T-helper 2 cell treated with Interferon-gamma antibody and Interleukin-4, amounts not matched to agents 5 μg/mL and 100 μg/mL, for 36 hours (primary cell): ENCODE data around the gene E2F4.
A peak's percentile ranks its signal among the peaks of the same experiment; 100 is the strongest.

Source experiments
- DNase-seq: peaks from one replicate; pipeline ENCODE4 v3.0.0; 2021; ENCODE audit warnings: low spot score
- H3K27ac Mint-ChIP-seq: one replicate; pipeline ENCODE4 v1.8.0; 2021; ENCODE audit warnings: mild to moderate bottlenecking, mixed read lengths
- H3K27me3 Mint-ChIP-seq: one replicate; pipeline ENCODE4 v1.8.0; 2021; ENCODE audit warnings: low read depth, mixed read lengths
- H3K36me3 Mint-ChIP-seq: one replicate; pipeline ENCODE4 v1.8.0; 2021; ENCODE audit warnings: low read depth, mixed read lengths
- H3K4me1 Mint-ChIP-seq: one replicate; pipeline ENCODE4 v1.8.0; 2021; ENCODE audit warnings: low read depth, mixed read lengths
- H3K4me3 Mint-ChIP-seq: one replicate; pipeline ENCODE4 v1.8.0; 2022; ENCODE audit warnings: mild to moderate bottlenecking, moderate library complexity, mixed read lengths
- H3K9me3 Mint-ChIP-seq: one replicate; pipeline ENCODE4 v1.8.0; 2021; ENCODE audit warnings: mixed read lengths

The E2F4 gene

GRCh38 chr16:67210069-67210937 lies 18.3 kb downstream of the E2F4 start:
- no peak overlapping the region for H3K4me3 Mint-ChIP-seq
- H3K27ac Mint-ChIP-seq: no peak overlapping the region
- H3K4me1 Mint-ChIP-seq: no peaks in the 10 kb centered on the region
- H3K27me3 Mint-ChIP-seq: no peaks in the 10 kb centered on the region
- H3K36me3 Mint-ChIP-seq: no peaks in the 10 kb centered on the region
- H3K9me3 Mint-ChIP-seq: no peaks in the 10 kb centered on the region
- no peak for DNase-seq

GRCh38 chr16:67211674-67212073 lies 19.7 kb downstream of the E2F4 start:
- H3K4me3 Mint-ChIP-seq: no peak overlapping the region
- H3K36me3 Mint-ChIP-seq: no peaks in the 10 kb centered on the region
- no peaks in the 10 kb centered on the region for H3K4me1 Mint-ChIP-seq
- H3K9me3 Mint-ChIP-seq: no peaks in the 10 kb centered on the region
- DNase-seq: no peak
- H3K27ac Mint-ChIP-seq: no peak overlapping the region
- H3K27me3 Mint-ChIP-seq: no peaks in the 10 kb centered on the region

GRCh38 chr16:67212766-67213165 lies 20.8 kb downstream of the E2F4 start:
- no peak overlapping the region for H3K4me3 Mint-ChIP-seq
- no peaks in the 10 kb centered on the region for H3K36me3 Mint-ChIP-seq
- no peak for DNase-seq
- no peak overlapping the region for H3K27ac Mint-ChIP-seq
- no peaks in the 10 kb centered on the region for H3K9me3 Mint-ChIP-seq
- no peaks in the 10 kb centered on the region for H3K4me1 Mint-ChIP-seq
- no peaks in the 10 kb centered on the region for H3K27me3 Mint-ChIP-seq

- no peaks in the 10 kb centered on the region for H3K9me3 Mint-ChIP-seq
- DNase-seq: no peak
- H3K27me3 Mint-ChIP-seq: no peaks in the 10 kb centered on the region
- H3K4me3 Mint-ChIP-seq: no peak overlapping the region
- H3K36me3 Mint-ChIP-seq: no peaks in the 10 kb centered on the region
- no peaks in the 10 kb centered on the region for H3K4me1 Mint-ChIP-seq
- H3K27ac Mint-ChIP-seq: no peak overlapping the region
These were observed 21.5 kb downstream of the E2F4 start for GRCh38 chr16:67213197-67214019.

- Mint-ChIP-seq H3K27ac (no peak overlapping the region), H3K4me3 (no peak overlapping the region), H3K36me3 (no peaks in the 10 kb centered on the region), H3K27me3 (no peaks in the 10 kb centered on the region), H3K4me1 (no peaks in the 10 kb centered on the region), H3K9me3 (no peaks in the 10 kb centered on the region)
- no peak for DNase-seq
These were observed 23.8 kb downstream of the E2F4 start for GRCh38 chr16:67215706-67216105.

- Mint-ChIP-seq H3K27me3 (no peaks in the 10 kb centered on the region), H3K36me3 (no peaks in the 10 kb centered on the region), H3K27ac (no peak overlapping the region), H3K9me3 (no peaks in the 10 kb centered on the region), H3K4me3 (no peak overlapping the region), H3K4me1 (no peaks in the 10 kb centered on the region)
- no peak for DNase-seq
These were observed 24.9 kb downstream of the E2F4 start for GRCh38 chr16:67216612-67217490.

GRCh38 chr16:67223992-67224391 lies 32.0 kb downstream of the E2F4 start:
- Mint-ChIP-seq H3K36me3 (peaks cover 12% of the 10 kb centered on the region), H3K4me3 (peak overlapping the region; percentile 22), H3K27ac (peak overlapping the region; percentile 19), H3K9me3 (no peaks in the 10 kb centered on the region), H3K4me1 (peaks cover 42% of the 10 kb centered on the region), H3K27me3 (no peaks in the 10 kb centered on the region)
- no peak for DNase-seq

- DNase-seq: no peak
- Mint-ChIP-seq H3K4me3 (peak overlapping the region; percentile 99), H3K27me3 (no peaks in the 10 kb centered on the region), H3K9me3 (no peaks in the 10 kb centered on the region), H3K27ac (peak overlapping the region; percentile 98), H3K36me3 (peaks cover 23% of the 10 kb centered on the region), H3K4me1 (peaks cover 42% of the 10 kb centered on the region)
These were observed 34.4 kb downstream of the E2F4 start for GRCh38 chr16:67226295-67226803.

GRCh38 chr16:67226804-67227566 lies 35.0 kb downstream of the E2F4 start, which contains the start of gene TMEM208:
Gene TMEM208 (plus strand): TSS chr16:67227130. CDS start chr16:67227219, 89 bp downstream.
- peak; percentile 99 for DNase-seq
- Mint-ChIP-seq H3K4me1 (peaks cover 42% of the 10 kb centered on the region), H3K4me3 (peak within 1 kb of the TSS; percentile 99), H3K27ac (peak within 1 kb of the TSS; percentile 98), H3K36me3 (peaks cover 28% of the 10 kb centered on the region), H3K27me3 (no peaks in the 10 kb centered on the region), H3K9me3 (no peaks in the 10 kb centered on the region)

- H3K9me3 Mint-ChIP-seq: no peaks in the 10 kb centered on the region
- H3K27me3 Mint-ChIP-seq: no peaks in the 10 kb centered on the region
- peaks cover 28% of the 10 kb centered on the region for H3K36me3 Mint-ChIP-seq
- H3K4me3 Mint-ChIP-seq: peak overlapping the region; percentile 99
- peaks cover 42% of the 10 kb centered on the region for H3K4me1 Mint-ChIP-seq
- peak overlapping the region; percentile 98 for H3K27ac Mint-ChIP-seq
- DNase-seq: no peak
These were observed 35.6 kb downstream of the E2F4 start for GRCh38 chr16:67227567-67227921.

GRCh38 chr16:67228034-67228785 lies 36.3 kb downstream of the E2F4 start:
- Mint-ChIP-seq H3K9me3 (no peaks in the 10 kb centered on the region), H3K27me3 (no peaks in the 10 kb centered on the region), H3K36me3 (peaks cover 30% of the 10 kb centered on the region), H3K27ac (peak overlapping the region; percentile 98), H3K4me3 (peak overlapping the region; percentile 99), H3K4me1 (peaks cover 39% of the 10 kb centered on the region)
- DNase-seq: no peak

GRCh38 chr16:67228905-67229304 lies 37.0 kb downstream of the E2F4 start:
- Mint-ChIP-seq H3K36me3 (peaks cover 35% of the 10 kb centered on the region), H3K27ac (no peak overlapping the region)

More at GRCh38 chr16:67228905-67229304, 37.0 kb downstream of the E2F4 start:
- Mint-ChIP-seq H3K4me1 (peaks cover 33% of the 10 kb centered on the region), H3K4me3 (peak overlapping the region; percentile 56), H3K27me3 (no peaks in the 10 kb centered on the region), H3K9me3 (no peaks in the 10 kb centered on the region)
- DNase-seq: no peak
